Gastrocnemius medialis (tissue), 4 donors: ENCODE data around the gene UNC5B. TPM values are rescaled to one million over a fixed set of nuclear protein-coding genes. Genes with fewer than 3 reads are reported as not detected.

Experiments used
- ATAC-seq, 2 donors: fragments of 150-250 bp; one replicate each; pipeline ENCODE4 v1.9.1; 2016
- DNase-seq, 2 donors: peaks; one replicate each; pipeline ENCODE4 v3.0.0-alpha.2; 2019
- H3K27ac ChIP-seq, 4 donors: fragments of 200-600 bp; sonication (generic); 1 replicate in 1 of 4; 2 replicates in 3 of 4; pipeline ENCODE4 v1.5.1; 2016 to 2018; ENCODE audit warnings: mild to moderate bottlenecking in 2 of 4, moderate library complexity in 1 of 4
- H3K27me3 ChIP-seq, 3 donors: fragments of 200-600 bp; sonication (generic) in 2 of 3; 1 replicate in 1 of 3; 2 replicates in 2 of 3; pipeline versions ENCODE4 v1.5.1 to v1.6.0; 2016 to 2019; ENCODE audit warnings: mild to moderate bottlenecking in 1 of 3, moderate library complexity in 1 of 3
- H3K36me3 ChIP-seq, 2 donors: fragments of 200-600 bp; sonication (generic) in 1 of 2; one replicate each; pipeline ENCODE4 v1.5.1; 2017 to 2018
- H3K4me1 ChIP-seq, 2 donors: fragments of 200-600 bp; sonication (generic) in 1 of 2; one replicate each; pipeline ENCODE4 v1.5.1; 2016 to 2017; ENCODE audit warnings: mild to moderate bottlenecking in 2 of 2
- H3K4me3 ChIP-seq, 4 donors: fragments of 200-600 bp; sonication (generic) in 3 of 4; 1 replicate in 1 of 4; 2 replicates in 3 of 4; pipeline ENCODE4 v1.5.1; 2016 to 2019; ENCODE audit warnings: mild to moderate bottlenecking in 2 of 4
- H3K9me3 ChIP-seq, 3 donors: fragments of 200-600 bp; sonication (generic) in 2 of 3; 1 replicate in 1 of 3; 2 replicates in 2 of 3; pipeline ENCODE4 v1.5.1; 2016 to 2019
- POLR2A ChIP-seq, 2 donors: fragments of 450-650 bp; IDR thresholded peaks; one replicate each; pipeline ENCODE4 v1.6.1; 2017; ENCODE audit warnings: antibody characterized with exemption in 2 of 2, mild to moderate bottlenecking in 2 of 2, moderate library complexity in 2 of 2
- in situ Hi-C, 4 donors: fragments of 200-750 bp; cut with MboI; loops; one replicate each; pipeline versions ENCODE4 v1.15.0 to v1.8.0; 2017; ENCODE audit warnings: low sequenced_read_pairs in 4 of 4
- intact Hi-C: fragments of 100-400 bp; cut with DNase I; formaldehyde crosslinking; loops from one replicate; pipeline ENCODE4 v1.15.1; 2023; ENCODE audit warnings: low total_unique reads
- total RNA-seq, 4 donors: library from RNA; depleted of rRNA; stranded (reverse); fragments of >200 nt; gene quantifications; one replicate each; pipeline versions ENCODE4 v1.1.0 to v1.2.3, GENCODE V29; 2016
- TF ChIP-seq, protein P1 (sequence below), 5 experiments: fragments of 450-650 bp in 3 of 5; fragments of 200-600 bp in 2 of 5; sonication (generic) in 2 of 5; IDR thresholded peaks in 4 of 5; conservative IDR thresholded peaks in 1 of 5; 1 replicate in 4 of 5; 2 replicates in 1 of 5; pipeline ENCODE4 v1.5.1; 2016 to 2019; ENCODE audit warnings: antibody characterized with exemption in 5 of 5, mild to moderate bottlenecking in 3 of 5, moderate library complexity in 3 of 5

The UNC5B gene
- total RNA-seq, 4 donors from 2014 or later, result 0.65 to 1.2 (median 0.90) TPM

DNA sequence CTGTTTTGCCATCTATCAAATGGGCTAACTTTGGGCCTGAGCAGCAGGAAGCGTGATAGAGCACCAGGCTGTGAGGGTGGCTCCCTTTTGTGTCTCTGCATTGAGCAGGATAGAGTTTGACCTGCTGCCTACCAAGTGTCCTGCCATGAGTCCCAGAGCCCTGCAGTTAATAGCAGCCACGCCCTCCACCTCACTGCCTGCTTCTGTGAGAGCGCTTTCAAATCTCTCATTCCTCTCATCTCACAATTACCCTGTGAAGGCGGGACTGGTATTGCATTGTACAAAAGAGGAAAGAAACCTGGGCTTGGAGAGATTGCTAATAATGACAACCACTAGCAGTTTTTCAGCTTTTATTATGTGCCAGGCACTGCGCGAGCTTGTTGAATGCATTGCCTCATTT lies 39.9 kb downstream of the UNC5B start:
- H3K4me1 ChIP-seq, result peaks cover 0 to 21% of the 10 kb centered on the region in 2 donors
- DNase-seq, result no peak
- intact Hi-C loops, result no loop called here
- H3K27ac ChIP-seq, result no peak overlapping the region
- no peak for TF ChIP-seq POLR2A (IDR thresholded peaks at IDR 0.05)
- TF ChIP-seq, protein P1, sequence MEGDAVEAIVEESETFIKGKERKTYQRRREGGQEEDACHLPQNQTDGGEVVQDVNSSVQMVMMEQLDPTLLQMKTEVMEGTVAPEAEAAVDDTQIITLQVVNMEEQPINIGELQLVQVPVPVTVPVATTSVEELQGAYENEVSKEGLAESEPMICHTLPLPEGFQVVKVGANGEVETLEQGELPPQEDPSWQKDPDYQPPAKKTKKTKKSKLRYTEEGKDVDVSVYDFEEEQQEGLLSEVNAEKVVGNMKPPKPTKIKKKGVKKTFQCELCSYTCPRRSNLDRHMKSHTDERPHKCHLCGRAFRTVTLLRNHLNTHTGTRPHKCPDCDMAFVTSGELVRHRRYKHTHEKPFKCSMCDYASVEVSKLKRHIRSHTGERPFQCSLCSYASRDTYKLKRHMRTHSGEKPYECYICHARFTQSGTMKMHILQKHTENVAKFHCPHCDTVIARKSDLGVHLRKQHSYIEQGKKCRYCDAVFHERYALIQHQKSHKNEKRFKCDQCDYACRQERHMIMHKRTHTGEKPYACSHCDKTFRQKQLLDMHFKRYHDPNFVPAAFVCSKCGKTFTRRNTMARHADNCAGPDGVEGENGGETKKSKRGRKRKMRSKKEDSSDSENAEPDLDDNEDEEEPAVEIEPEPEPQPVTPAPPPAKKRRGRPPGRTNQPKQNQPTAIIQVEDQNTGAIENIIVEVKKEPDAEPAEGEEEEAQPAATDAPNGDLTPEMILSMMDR (IDR thresholded peaks at IDR 0.05 in 4 of 5, conservative IDR thresholded peaks at IDR 0.05 in 1 of 5), result no peak
- ATAC-seq, result no peak
- in situ Hi-C loops, result no loop called here
- no peak overlapping the region for H3K4me3 ChIP-seq
- H3K27me3 ChIP-seq, result no peaks in the 10 kb centered on the region
- H3K9me3 ChIP-seq, result no peaks in the 10 kb centered on the region
- no peaks in the 10 kb centered on the region for H3K36me3 ChIP-seq

DNA sequence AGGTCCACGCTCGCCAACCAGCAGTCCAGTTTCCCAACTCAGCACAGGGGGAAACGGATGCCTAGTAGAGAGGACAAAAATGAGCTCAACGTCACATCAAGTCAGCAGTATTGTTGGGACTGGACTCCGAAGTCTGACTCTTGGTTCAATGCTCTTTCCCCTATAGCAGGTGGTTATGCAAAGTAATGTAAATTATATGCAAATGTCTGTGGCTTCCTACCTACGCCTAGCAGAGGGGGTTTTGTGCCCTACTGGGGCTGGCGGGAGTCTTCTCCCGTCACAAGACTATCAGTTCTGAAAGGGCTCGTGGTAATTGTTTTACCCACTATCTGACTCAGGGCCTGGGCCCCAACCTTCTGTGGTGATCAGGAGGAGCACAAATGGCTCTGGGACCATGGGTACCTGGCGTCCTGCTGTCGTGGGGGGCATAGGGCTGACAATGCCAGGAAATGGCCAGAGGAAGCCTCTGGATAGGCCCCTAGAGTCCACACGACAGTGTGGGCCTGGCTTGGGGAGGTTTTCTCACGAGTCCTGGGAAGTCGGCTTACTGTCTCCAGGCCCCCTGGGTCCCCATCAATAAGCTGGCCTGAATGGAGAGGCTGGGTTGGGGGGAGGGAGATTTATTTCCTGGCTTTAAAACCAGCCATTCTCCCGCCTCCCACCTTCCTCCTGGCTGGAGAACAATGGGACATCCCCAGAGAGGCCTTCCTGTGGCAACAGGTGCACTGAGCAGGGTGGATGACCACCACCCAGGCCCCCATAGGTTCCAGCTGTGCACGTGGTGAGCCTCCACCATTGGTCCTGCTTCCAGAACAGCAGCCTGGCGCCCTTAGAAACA lies 41.8 kb downstream of the UNC5B start:
- in situ Hi-C loops (no loop called here), intact Hi-C loops (no loop called here)
- Histone ChIP-seq H3K27me3 (no peaks in the 10 kb centered on the region), H3K36me3 (no peaks in the 10 kb centered on the region), H3K4me1 (peaks cover 0 to 21% of the 10 kb centered on the region in 2 donors), H3K9me3 (no peaks in the 10 kb centered on the region), H3K27ac (peak overlapping the region in 1 of 4 donors; percentile 3), H3K4me3 (no peak overlapping the region)
- TF ChIP-seq, protein P1 (IDR thresholded peaks at IDR 0.05 in 4 of 5, conservative IDR thresholded peaks at IDR 0.05 in 1 of 5), result no peak
- no peak for TF ChIP-seq POLR2A (IDR thresholded peaks at IDR 0.05)
- no peak for DNase-seq
- no peak for ATAC-seq

DNA sequence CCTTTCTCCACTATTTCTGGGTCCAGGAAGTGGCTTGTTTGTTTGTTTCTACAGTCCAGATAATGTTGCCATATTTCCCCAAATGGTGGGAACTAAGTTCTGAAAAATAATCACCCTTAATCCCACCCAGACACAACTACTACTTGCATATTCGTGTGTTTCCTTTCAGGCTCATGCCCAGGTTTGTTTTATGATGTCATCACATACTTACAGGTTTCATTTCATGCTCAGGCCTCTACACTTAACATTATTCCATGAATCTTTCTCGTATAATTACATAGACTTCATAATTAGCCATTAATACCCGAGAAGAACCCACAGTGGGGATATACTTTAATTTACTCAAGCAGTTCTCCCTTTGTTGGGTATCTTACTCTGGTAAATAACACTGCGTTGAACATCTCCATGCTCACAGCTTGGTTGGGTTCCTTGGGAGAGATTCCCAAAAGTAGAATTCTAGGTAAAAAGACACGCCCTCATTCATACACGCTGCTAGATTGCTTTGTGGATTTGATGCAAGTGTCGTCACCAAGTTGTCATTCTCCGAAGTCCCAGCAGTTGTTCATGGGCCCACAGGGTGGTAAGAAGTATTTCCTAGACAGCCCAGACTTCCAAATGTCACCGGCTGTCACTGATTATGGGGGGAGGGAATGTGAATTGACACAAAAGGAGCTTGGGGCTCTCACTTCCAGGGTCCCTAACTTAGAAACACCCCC lies 42.6 kb downstream of the UNC5B start:
- H3K4me3 ChIP-seq, result no peak overlapping the region
- DNase-seq (no peak), ATAC-seq (no peak)
- H3K36me3 ChIP-seq, result no peaks in the 10 kb centered on the region
- H3K27ac ChIP-seq, result no peak overlapping the region
- in situ Hi-C loops, result no loop called here
- no peak for TF ChIP-seq POLR2A (IDR thresholded peaks at IDR 0.05)
- TF ChIP-seq, protein P1 (IDR thresholded peaks at IDR 0.05 in 4 of 5, conservative IDR thresholded peaks at IDR 0.05 in 1 of 5), result no peak
- intact Hi-C loops, result no loop called here
- peaks cover 7 to 26% of the 10 kb centered on the region in 2 donors for H3K4me1 ChIP-seq
- H3K9me3 ChIP-seq, result no peaks in the 10 kb centered on the region
- no peaks in the 10 kb centered on the region for H3K27me3 ChIP-seq

DNA sequence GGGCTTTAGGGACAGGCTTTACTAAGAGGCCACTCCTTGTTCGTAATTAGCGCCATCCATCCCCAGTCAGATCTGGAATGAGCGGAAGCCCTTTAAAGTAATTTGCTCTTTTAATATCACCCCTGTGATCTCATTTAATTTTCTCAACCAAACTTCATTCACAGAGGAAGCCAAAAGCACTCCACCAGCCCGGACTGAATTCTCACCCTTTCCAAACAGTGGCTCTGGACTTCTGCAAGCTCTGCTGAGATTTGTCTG lies 43.1 kb downstream of the UNC5B start:
- Histone ChIP-seq H3K36me3 (no peaks in the 10 kb centered on the region), H3K4me3 (no peak overlapping the region), H3K27ac (no peak overlapping the region), H3K9me3 (no peaks in the 10 kb centered on the region), H3K27me3 (no peaks in the 10 kb centered on the region), H3K4me1 (peaks cover 12 to 31% of the 10 kb centered on the region in 2 donors)
- TF ChIP-seq POLR2A (IDR thresholded peaks at IDR 0.05), result no peak
- TF ChIP-seq, protein P1 (IDR thresholded peaks at IDR 0.05 in 4 of 5, conservative IDR thresholded peaks at IDR 0.05 in 1 of 5), result no peak
- intact Hi-C loops, result no loop called here
- ATAC-seq (no peak), DNase-seq (no peak)
- in situ Hi-C loops, result no loop called here
